Measurements from ENCODE around the gene ZNF668. TPM values are rescaled to one million over a fixed set of nuclear protein-coding genes. Genes with fewer than 3 reads are reported as not detected.

ZNF668 gene
- polyA plus RNA-seq, 1 donor, result 5.4 TPM

GRCh38 chr16:31087971-31088370 is 13.9 kb upstream of the ZNF668 start:
- Histone ChIP-seq H3K4me3 (ENCODE audit: low read length) (no peak overlapping the region), H3K9me3 (ENCODE audit: control insufficient read depth, low read depth, low read length) (no peaks in the 10 kb centered on the region), H3K4me1 (ENCODE audit: control insufficient read depth, insufficient read depth, low read length) (no peaks in the 10 kb centered on the region), H3K36me3 (ENCODE audit: control insufficient read depth, insufficient read depth, low read length) (peaks cover 34% of the 10 kb centered on the region), H3K27ac (ENCODE audit: low read length) (no peak overlapping the region), H3K27me3 (ENCODE audit: control insufficient read depth, insufficient read depth, low read length) (no peaks in the 10 kb centered on the region)
- WGBS (ENCODE audit: insufficient coverage, low lambda C conversion rate), result no CpG with 5 or more reads among the region's 5 CpGs
- no peak for DNase-seq

DNA sequence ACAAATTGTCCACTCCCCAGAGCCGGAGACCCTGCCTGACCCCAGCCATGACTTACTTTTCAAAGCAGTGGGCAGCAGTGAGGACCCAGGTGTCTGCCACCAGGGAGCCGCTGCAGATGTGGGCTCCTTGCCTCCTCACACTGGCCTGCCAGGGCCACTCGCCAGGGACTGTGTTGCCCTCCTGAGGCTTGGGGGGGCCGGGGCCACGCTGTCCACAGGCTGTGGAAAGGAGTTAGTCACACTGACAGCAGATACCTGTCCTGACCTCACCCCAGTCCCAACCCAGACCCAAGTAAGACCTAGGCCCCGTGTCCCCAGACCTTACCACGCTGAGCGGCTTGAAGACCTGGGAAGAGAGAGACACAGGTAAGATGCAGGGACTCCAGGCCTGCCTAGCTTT is 13.4 kb upstream of the ZNF668 start:
- H3K36me3 ChIP-seq (ENCODE audit: control insufficient read depth, insufficient read depth, low read length), result peaks cover 38% of the 10 kb centered on the region
- no peaks in the 10 kb centered on the region for H3K4me1 ChIP-seq (ENCODE audit: control insufficient read depth, insufficient read depth, low read length)
- H3K27me3 ChIP-seq (ENCODE audit: control insufficient read depth, insufficient read depth, low read length), result no peaks in the 10 kb centered on the region
- no CpG with 5 or more reads among the region's 8 CpGs for WGBS (ENCODE audit: insufficient coverage, low lambda C conversion rate)
- no peaks in the 10 kb centered on the region for H3K9me3 ChIP-seq (ENCODE audit: control insufficient read depth, low read depth, low read length)
- H3K27ac ChIP-seq (ENCODE audit: low read length), result no peak overlapping the region
- DNase-seq, result no peak
- no peak overlapping the region for H3K4me3 ChIP-seq (ENCODE audit: low read length)

DNA sequence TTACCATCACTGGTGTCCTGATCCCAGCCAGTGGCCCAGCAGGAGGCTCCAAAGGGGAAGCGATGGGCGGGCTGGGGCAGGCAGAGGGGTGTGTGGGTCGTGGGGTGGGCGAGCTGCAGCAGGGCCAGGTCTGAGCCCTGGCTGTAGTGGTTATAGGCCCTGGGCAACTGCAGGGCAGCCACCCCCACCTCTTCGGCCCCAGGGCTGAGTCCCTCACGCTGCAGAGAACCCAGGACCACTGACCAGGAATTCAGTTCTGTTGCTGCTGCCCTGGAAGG is 12.5 kb upstream of the ZNF668 start:
- DNase-seq, result no peak
- WGBS (ENCODE audit: insufficient coverage, low lambda C conversion rate), result no CpG with 5 or more reads among the region's 6 CpGs
- H3K4me1 ChIP-seq (ENCODE audit: control insufficient read depth, insufficient read depth, low read length), result no peaks in the 10 kb centered on the region
- H3K9me3 ChIP-seq (ENCODE audit: control insufficient read depth, low read depth, low read length), result no peaks in the 10 kb centered on the region
- no peak overlapping the region for H3K27ac ChIP-seq (ENCODE audit: low read length)
- no peak overlapping the region for H3K4me3 ChIP-seq (ENCODE audit: low read length)
- peaks cover 47% of the 10 kb centered on the region for H3K36me3 ChIP-seq (ENCODE audit: control insufficient read depth, insufficient read depth, low read length)
- H3K27me3 ChIP-seq (ENCODE audit: control insufficient read depth, insufficient read depth, low read length), result no peaks in the 10 kb centered on the region

DNA sequence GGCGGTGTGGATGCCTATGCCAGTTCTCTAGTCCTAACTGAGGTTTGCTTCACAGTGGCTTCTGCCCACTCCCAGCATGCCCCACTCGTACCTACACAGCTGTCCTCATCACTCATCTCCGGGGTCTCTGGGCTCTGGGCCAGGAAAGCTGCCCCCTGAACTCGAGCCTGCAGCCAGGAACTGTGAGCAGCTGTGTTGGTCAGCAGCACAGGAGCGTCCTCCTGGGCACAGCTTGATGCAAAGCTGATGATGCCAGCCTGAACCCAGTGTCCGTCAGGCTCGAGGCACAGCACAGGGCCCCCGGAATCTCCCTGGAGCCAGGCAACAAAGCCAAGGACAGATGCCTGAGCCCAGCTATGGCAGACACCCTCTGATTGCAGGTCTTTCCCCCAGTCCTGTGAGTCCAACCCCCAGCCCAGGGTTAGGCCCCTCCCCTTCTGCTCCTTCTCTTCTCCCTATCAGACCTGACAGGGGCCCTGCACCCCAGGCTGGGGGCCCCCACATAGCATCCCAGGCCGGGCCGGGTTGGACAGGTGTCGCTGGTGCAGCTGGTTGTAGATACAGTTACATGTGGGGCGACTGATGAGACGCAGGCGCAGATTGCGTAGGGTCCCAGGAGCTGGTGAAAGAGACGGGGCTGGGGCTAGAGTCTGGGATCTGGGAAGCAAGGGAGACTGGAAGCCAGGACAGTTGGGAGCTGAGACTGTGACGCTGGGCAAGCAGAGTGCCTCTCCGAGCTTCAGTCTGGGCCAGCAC is 12.0 kb upstream of the ZNF668 start:
- Histone ChIP-seq H3K27ac (ENCODE audit: low read length) (no peak overlapping the region), H3K36me3 (ENCODE audit: control insufficient read depth, insufficient read depth, low read length) (peaks cover 49% of the 10 kb centered on the region), H3K4me1 (ENCODE audit: control insufficient read depth, insufficient read depth, low read length) (no peaks in the 10 kb centered on the region), H3K27me3 (ENCODE audit: control insufficient read depth, insufficient read depth, low read length) (no peaks in the 10 kb centered on the region), H3K4me3 (ENCODE audit: low read length) (no peak overlapping the region), H3K9me3 (ENCODE audit: control insufficient read depth, low read depth, low read length) (no peaks in the 10 kb centered on the region)
- DNase-seq, result no peak
- WGBS (ENCODE audit: insufficient coverage, low lambda C conversion rate), result 93% methylated on average over 5 of the region's 18 CpGs

DNA sequence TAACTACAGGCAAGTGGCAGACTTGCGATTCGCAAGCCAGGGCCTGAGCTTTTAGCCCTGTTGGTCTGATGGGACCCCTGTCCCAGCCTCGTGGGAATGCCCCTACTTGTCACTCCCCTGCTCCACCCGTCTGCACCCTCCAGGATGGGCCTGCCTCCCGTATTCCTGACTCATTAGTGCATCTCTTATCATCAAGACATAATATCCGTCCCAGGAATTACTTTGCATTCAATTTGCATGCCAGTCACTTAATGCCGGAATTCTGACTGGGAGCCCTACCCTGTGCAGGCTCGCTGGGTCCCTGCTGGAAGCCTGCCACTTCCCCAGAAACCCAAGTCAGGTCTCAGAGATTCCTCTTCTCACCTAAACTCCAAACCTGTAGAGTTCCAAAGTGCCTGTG is 11.4 kb upstream of the ZNF668 start:
- Histone ChIP-seq H3K27ac (ENCODE audit: low read length) (no peak overlapping the region), H3K4me1 (ENCODE audit: control insufficient read depth, insufficient read depth, low read length) (no peaks in the 10 kb centered on the region), H3K4me3 (ENCODE audit: low read length) (no peak overlapping the region), H3K27me3 (ENCODE audit: control insufficient read depth, insufficient read depth, low read length) (no peaks in the 10 kb centered on the region), H3K9me3 (ENCODE audit: control insufficient read depth, low read depth, low read length) (no peaks in the 10 kb centered on the region), H3K36me3 (ENCODE audit: control insufficient read depth, insufficient read depth, low read length) (peaks cover 49% of the 10 kb centered on the region)
- 67% methylated on average over 1 of the region's 8 CpGs for WGBS (ENCODE audit: insufficient coverage, low lambda C conversion rate)
- DNase-seq, result no peak

- Histone ChIP-seq H3K36me3 (ENCODE audit: control insufficient read depth, insufficient read depth, low read length) (peaks cover 55% of the 10 kb centered on the region), H3K27me3 (ENCODE audit: control insufficient read depth, insufficient read depth, low read length) (no peaks in the 10 kb centered on the region), H3K27ac (ENCODE audit: low read length) (no peak overlapping the region), H3K4me3 (ENCODE audit: low read length) (no peak overlapping the region), H3K4me1 (ENCODE audit: control insufficient read depth, insufficient read depth, low read length) (no peaks in the 10 kb centered on the region), H3K9me3 (ENCODE audit: control insufficient read depth, low read depth, low read length) (peaks cover 6% of the 10 kb centered on the region)
- WGBS (ENCODE audit: insufficient coverage, low lambda C conversion rate), result no CpG with 5 or more reads among the region's 16 CpGs
- DNase-seq, result no peak
Observed at GRCh38 chr16:31084584-31085302, 10.7 kb upstream of the ZNF668 start.

GRCh38 chr16:31083981-31084380 is 9.9 kb upstream of the ZNF668 start:
- Histone ChIP-seq H3K9me3 (ENCODE audit: control insufficient read depth, low read depth, low read length) (peaks cover 7% of the 10 kb centered on the region), H3K4me3 (ENCODE audit: low read length) (no peak overlapping the region), H3K27ac (ENCODE audit: low read length) (no peak overlapping the region), H3K36me3 (ENCODE audit: control insufficient read depth, insufficient read depth, low read length) (peaks cover 62% of the 10 kb centered on the region), H3K27me3 (ENCODE audit: control insufficient read depth, insufficient read depth, low read length) (no peaks in the 10 kb centered on the region), H3K4me1 (ENCODE audit: control insufficient read depth, insufficient read depth, low read length) (no peaks in the 10 kb centered on the region)
- no CpG with 5 or more reads among the region's 13 CpGs for WGBS (ENCODE audit: insufficient coverage, low lambda C conversion rate)
- DNase-seq, result no peak

- Histone ChIP-seq H3K4me3 (ENCODE audit: low read length) (no peak overlapping the region), H3K27ac (ENCODE audit: low read length) (no peak overlapping the region), H3K27me3 (ENCODE audit: control insufficient read depth, insufficient read depth, low read length) (no peaks in the 10 kb centered on the region), H3K4me1 (ENCODE audit: control insufficient read depth, insufficient read depth, low read length) (no peaks in the 10 kb centered on the region), H3K9me3 (ENCODE audit: control insufficient read depth, low read depth, low read length) (peaks cover 7% of the 10 kb centered on the region), H3K36me3 (ENCODE audit: control insufficient read depth, insufficient read depth, low read length) (peaks cover 64% of the 10 kb centered on the region)
- WGBS (ENCODE audit: insufficient coverage, low lambda C conversion rate), result no CpG with 5 or more reads among the region's 5 CpGs
- DNase-seq, result no peak
Observed at GRCh38 chr16:31083556-31083955, 9.5 kb upstream of the ZNF668 start.

GRCh38 chr16:31083081-31083480 is 9.0 kb upstream of the ZNF668 start:
- H3K36me3 ChIP-seq (ENCODE audit: control insufficient read depth, insufficient read depth, low read length), result peaks cover 69% of the 10 kb centered on the region

DNA sequence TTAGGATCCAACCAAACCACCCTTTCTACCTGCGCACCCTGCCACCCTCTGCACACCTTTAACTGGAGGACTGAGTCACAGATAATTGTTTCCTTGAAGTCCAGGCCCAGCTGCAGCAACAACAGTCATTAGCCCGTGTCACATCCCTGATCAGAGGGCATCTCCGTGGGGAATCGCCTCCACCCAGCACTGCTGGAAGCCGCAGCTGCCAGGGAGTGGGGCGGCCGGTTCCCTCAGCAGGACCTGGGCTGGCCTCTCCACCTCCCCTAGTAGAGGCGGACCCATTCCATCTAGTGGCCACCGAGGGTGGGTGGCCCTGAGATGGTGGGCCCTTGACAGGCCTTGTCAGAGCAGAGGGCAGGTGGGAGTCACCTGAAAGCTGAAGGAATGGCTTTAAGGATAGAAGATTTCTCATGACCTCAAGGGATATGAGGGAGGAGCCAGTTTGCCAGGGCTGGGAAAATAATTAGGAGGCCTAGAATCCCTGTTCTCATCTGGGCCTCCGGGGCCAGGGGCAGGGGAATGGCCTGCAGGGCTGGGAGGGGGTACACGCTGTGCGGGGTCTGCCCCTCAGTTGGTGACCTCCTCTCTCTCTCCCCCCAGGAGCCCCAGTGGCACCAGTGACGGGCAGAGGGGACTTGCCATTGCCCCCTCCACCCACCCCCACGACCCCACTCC is 8.5 kb upstream of the ZNF668 start:
- no peak for DNase-seq
- no CpG with 5 or more reads among the region's 14 CpGs for WGBS (ENCODE audit: insufficient coverage, low lambda C conversion rate)
- no peaks in the 10 kb centered on the region for H3K27me3 ChIP-seq (ENCODE audit: control insufficient read depth, insufficient read depth, low read length)
- H3K36me3 ChIP-seq (ENCODE audit: control insufficient read depth, insufficient read depth, low read length), result peaks cover 73% of the 10 kb centered on the region
- no peaks in the 10 kb centered on the region for H3K4me1 ChIP-seq (ENCODE audit: control insufficient read depth, insufficient read depth, low read length)
- no peak overlapping the region for H3K4me3 ChIP-seq (ENCODE audit: low read length)
- H3K9me3 ChIP-seq (ENCODE audit: control insufficient read depth, low read depth, low read length), result peaks cover 14% of the 10 kb centered on the region
- H3K27ac ChIP-seq (ENCODE audit: low read length), result no peak overlapping the region

More at GRCh38 chr16:31083081-31083480, 9.0 kb upstream of the ZNF668 start:
- no peak overlapping the region for H3K4me3 ChIP-seq (ENCODE audit: low read length)
- H3K27ac ChIP-seq (ENCODE audit: low read length), result no peak overlapping the region
- H3K27me3 ChIP-seq (ENCODE audit: control insufficient read depth, insufficient read depth, low read length), result no peaks in the 10 kb centered on the region
- peaks cover 9% of the 10 kb centered on the region for H3K9me3 ChIP-seq (ENCODE audit: control insufficient read depth, low read depth, low read length)
- no peaks in the 10 kb centered on the region for H3K4me1 ChIP-seq (ENCODE audit: control insufficient read depth, insufficient read depth, low read length)
- no CpG with 5 or more reads among the region's 9 CpGs for WGBS (ENCODE audit: insufficient coverage, low lambda C conversion rate)
- DNase-seq, result no peak
